ENCODE data around the gene CACNB4. TPM values are rescaled to one million over a fixed set of nuclear protein-coding genes. Genes with fewer than 3 reads are reported as not detected.
"Not testable (repeated sequence)": the region's sequence is repeated elsewhere in the genome, so short reads cannot be mapped to it uniquely, and the experiment has no call there.

CACNB4 gene
- total RNA-seq, 2 experiments from 2014 or later = 0.08 to 0.10 TPM

DNA sequence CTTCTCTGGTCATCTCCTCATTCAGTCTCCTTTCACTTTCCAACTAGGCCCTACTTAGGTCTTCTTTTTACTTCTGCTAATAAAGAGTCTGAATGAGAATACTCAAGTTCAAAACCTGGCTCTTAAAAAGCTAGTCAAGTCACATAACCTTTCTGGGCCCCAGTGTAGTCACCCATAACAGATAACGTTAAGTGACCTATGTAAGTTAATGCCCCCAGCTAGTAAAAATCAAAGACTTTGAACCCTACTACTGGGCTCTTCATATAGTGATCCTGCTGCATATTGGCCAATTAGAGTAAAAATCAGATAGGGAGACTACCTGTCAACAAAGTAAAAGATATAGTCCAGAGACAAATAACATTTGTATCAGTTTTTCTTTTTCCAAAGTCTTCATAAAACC lies 288.4 kb downstream of the CACNB4 start:
- POLR2A ChIA-PET = no interaction called here
- CTCF ChIA-PET = no interaction called here

GRCh38 chr2:151809073-151809383 lies 289.8 kb downstream of the CACNB4 start:
- ChIA-PET CTCF (no interaction called here), POLR2A (no interaction called here)

GRCh38 chr2:151808258-151809072 lies 290.4 kb downstream of the CACNB4 start:
- CTCF ChIA-PET = no interaction called here
- POLR2A ChIA-PET = no interaction called here

GRCh38 chr2:151805961-151806360 lies 292.9 kb downstream of the CACNB4 start:
- CTCF ChIA-PET = no interaction called here
- POLR2A ChIA-PET = interaction anchor here (0.8 kb wide), 1 partner anchor 22 kb away, joined by 3 read pairs; the partner anchor contains the start of gene ARL5A

DNA sequence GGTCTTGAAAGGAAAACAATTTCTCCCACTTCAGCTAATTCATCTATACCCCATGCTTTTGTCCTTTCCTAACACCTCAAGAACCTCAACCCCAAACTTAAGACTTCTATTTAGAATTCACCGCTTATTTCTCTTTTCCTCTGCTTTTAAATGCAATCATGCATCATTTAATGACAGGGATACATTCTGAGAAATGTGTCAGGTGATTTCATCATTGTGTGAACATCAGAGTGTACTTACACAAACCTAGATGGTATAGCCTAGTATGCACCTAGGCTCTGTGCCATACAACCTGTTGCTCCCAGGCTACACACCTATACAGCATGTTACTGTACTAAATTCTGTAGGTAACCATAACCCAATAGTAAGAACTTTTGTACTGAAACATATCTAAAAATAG lies 293.5 kb downstream of the CACNB4 start:
- CTCF ChIA-PET = no interaction called here

DNA sequence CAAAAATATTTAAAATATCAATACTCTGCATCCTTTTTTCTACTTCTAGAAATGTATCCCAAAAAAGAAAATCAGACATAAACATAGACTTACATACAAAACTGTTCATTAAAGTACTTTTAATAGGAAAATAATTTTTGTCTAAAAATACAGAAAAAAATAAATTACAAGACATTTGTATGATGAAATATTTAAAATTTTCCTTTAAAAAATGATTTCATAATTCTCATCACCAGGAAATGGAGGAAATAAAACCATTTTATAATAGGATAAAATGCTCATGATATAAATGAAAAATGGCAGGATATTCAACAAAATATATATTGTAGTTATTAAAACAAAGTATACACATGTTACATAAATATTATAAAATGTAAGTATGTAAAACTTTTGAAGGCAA lies 295.0 kb downstream of the CACNB4 start:
- ChIA-PET POLR2A (no interaction called here), CTCF (interaction anchor here (0.5 kb wide), 1 partner anchor 20 kb away, joined by 5 read pairs; no protein-coding TSS in a partner anchor)

More for the DNA sequence above, 293.5 kb downstream of the CACNB4 start:
- POLR2A ChIA-PET = no interaction called here

DNA sequence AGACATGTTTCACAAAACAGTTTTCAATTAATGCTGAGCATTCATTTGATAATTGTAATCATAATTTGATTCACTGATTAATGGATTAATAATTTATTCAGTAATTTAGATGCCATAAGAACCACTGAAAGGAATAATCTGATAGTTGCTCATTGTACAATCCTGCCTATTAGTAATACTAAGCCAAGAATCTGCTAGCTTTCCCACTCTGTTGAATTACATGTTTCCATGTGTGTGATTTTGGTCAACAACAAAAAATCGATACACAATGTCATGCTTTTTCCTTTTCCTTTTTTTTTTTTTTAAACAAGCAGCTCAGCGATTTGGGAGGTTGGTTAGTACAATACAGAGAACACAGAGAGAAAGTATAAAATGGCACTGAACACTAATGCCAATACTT lies 296.5 kb downstream of the CACNB4 start:
- POLR2A ChIA-PET = no interaction called here

GRCh38 chr2:151799886-151800292 lies 299.0 kb downstream of the CACNB4 start:
- POLR2A ChIA-PET = no interaction called here
- CTCF ChIA-PET = interaction anchor here (1.0 kb wide), 1 partner anchor 28 kb away, joined by 3 read pairs; the partner anchor contains the start of gene ARL5A

More for the DNA sequence above, 296.5 kb downstream of the CACNB4 start:
- CTCF ChIA-PET = interaction anchor here (0.6 kb wide), 1 partner anchor 859 kb away, joined by 3 read pairs; no protein-coding TSS in a partner anchor

DNA sequence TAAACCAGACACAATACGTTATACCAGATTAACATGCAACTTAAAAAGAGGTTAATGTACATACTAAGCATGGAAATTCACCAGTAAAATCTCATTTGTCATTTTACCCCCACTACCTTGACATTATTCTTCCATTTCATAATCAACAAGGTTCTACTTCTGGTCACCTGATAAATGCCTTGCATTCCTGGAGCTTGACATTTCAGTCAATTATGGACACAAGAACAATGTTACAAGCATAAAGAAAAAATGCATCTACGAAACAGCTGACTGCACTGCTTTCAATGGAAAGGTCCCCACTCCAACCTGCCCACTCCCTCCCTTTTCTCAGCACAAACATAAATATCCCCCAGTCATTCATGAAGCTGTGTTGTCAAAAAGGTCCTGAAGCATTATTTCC lies 302.1 kb downstream of the CACNB4 start:
- CTCF ChIA-PET = no interaction called here
- POLR2A ChIA-PET = no interaction called here

DNA sequence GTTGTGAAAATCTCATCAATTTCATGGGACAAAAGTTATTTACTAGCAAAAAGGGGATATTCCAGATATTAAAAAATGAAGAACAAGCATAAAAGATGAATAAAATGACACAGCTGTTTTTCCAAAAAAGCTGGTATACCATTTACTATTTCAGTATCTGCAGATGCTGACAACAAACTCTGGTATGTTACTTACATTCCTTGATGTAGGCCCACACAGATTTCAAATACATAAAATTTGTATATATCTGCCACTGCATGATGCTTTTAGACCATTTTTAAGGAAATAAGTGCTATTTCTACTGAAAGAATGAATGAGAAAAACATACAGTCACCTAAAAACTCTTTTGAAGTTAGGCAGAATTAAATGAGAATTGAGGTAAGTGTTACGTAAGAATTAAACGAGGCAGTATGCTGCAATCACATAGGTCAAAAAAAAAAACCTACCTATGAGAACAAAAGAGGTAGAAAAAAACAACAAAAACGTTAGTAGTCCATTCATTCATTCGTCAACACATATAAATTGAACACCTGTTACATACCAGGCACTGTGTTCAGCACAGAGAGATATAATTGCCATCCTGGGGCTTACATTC lies 303.1 kb downstream of the CACNB4 start:
- ChIA-PET POLR2A (no interaction called here), CTCF (no interaction called here)

GRCh38 chr2:151794422-151794821 lies 304.4 kb downstream of the CACNB4 start:
- CTCF ChIA-PET, POLR2A ChIA-PET: not testable (repeated sequence)

- ChIA-PET POLR2A (no interaction called here), CTCF (no interaction called here)
Measured at GRCh38 chr2:151793123-151793522, 305.7 kb downstream of the CACNB4 start.

GRCh38 chr2:151792589-151792988 lies 306.3 kb downstream of the CACNB4 start:
- POLR2A ChIA-PET = no interaction called here
- CTCF ChIA-PET = no interaction called here

DNA sequence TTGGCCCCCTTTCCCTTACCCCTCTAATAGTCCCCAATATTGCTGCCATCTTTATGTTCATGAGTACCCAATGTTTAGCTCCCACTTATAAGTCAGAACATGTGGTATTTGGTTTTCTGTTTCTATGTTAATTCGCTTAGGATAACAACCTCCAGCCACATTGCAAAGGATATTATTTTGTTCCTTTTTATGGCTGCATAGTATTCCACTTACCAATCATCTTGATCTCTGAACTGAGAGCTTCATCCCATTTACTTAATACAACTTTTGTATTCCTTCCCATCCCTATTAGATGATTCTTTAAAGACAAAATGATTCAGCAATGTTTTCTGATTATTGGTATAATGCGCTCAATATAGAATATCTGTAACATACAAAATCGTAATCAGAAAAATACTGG lies 307.3 kb downstream of the CACNB4 start:
- ChIA-PET POLR2A (no interaction called here), CTCF (no interaction called here)

GRCh38 chr2:151790689-151791088 lies 308.2 kb downstream of the CACNB4 start:
- ChIA-PET CTCF (no interaction called here), POLR2A (no interaction called here)

- ChIA-PET POLR2A (no interaction called here), CTCF (no interaction called here)
Measured at GRCh38 chr2:151789055-151789834, 309.6 kb downstream of the CACNB4 start.

DNA sequence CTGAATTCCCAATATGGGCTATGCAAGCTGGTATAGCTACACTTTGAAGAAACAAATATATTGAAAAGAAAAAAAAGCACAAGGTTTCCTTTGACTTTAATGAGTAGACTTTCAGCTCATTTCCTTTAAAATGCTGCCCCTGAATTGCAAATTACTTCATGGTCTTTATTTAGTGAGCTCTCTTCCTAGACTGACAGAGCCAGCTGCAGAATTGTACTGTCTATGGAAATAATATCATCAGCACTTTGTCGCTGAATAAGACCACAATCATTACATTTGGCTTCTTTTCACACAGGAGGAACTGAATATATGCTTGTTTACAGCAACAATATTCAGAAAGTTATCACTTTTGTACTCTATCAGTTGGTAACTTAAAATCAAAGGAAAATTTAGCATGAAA lies 312.4 kb downstream of the CACNB4 start:
- ChIA-PET CTCF (interaction anchor here (1.0 kb wide), 1 partner anchor 240 kb away, joined by 5 read pairs; no protein-coding TSS in a partner anchor), POLR2A (no interaction called here)

DNA sequence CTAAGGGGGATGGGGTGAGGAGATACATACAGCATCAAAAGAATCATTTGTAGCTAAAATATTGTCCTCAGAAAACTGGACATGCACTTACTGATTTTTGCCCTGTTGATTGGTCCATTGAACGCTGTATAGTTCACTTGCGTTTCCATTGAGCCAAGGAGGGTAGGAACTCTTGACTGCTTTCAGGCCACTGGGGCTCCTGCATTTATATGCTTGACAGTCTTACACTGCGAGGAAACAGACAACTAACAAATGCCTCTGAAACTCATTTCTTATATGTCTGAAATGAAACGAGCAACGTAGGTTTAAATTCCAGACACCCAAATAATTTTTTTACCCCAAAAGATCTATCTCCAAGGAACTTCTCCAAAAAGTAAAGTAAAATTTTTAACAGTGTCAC lies 312.8 kb downstream of the CACNB4 start:
- ChIA-PET CTCF (interaction anchor here (1.0 kb wide), 1 partner anchor 240 kb away, joined by 5 read pairs; no protein-coding TSS in a partner anchor), POLR2A (no interaction called here)

DNA sequence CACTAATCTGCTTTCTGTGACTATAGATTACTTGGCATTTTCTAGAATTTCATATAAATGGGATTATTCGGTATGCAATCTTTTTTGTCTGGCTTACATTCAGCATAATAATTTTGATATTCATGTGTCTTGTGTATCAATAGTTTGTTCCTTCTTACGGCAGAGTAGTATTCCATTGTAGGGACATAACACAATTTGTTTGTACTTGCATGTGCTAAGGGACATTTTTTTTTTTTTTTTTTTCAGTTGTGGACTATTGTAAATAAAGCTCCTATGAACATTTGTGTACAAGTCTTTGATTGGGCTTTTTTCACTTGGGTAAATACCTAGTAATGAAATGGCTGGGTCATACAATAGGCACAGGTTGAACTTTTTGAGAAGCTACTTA lies 315.7 kb downstream of the CACNB4 start:
- POLR2A ChIA-PET = no interaction called here
- CTCF ChIA-PET = interaction anchor here (0.6 to 0.7 kb wide), 2 partner anchors 21 to 24 kb away, joined by 3 to 5 read pairs; no protein-coding TSS in a partner anchor
